GM23248 (cell line): ENCODE data around the gene KAZN.

Source experiments
- EZH2 ChIP-seq: fragments of 200-600 bp; sonication (generic); IDR thresholded peaks from 2 replicates; pipeline ENCODE4 v1.6.1; 2018; ENCODE audit warnings: antibody characterized with exemption, mild to moderate bottlenecking; ENCODE audit not compliant: insufficient read depth, poor library complexity, severe bottlenecking
- EZH2phosphoT487 ChIP-seq: fragments of 200-600 bp; sonication (generic); IDR thresholded peaks from 2 replicates; pipeline ENCODE4 v1.6.1; 2018; ENCODE audit warnings: antibody characterized with exemption, moderate library complexity, mild to moderate bottlenecking, low read depth; ENCODE audit not compliant: insufficient read depth

DNA sequence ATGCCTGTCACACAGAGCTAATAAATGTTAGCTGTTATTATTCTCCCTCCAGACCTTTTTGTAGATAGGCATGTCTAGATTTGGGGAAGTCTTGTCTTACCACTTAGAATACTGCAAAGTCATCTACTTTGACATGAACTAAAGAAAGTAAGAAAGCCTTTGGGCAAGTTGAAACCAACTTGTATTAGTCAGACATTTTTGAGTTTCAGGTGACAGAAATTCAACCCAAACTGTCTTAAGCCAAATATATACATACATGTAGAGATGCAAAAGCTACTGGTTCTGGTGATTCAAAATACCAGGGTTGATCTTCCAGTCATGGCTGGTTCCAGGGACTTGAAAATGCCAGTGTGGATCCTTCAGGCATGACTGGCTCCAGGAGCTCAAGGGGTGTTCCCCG is 278.3 kb downstream of the KAZN start:
- no peak for TF ChIP-seq EZH2
- TF ChIP-seq EZH2phosphoT487 = no peak
